Natural killer cell (primary cell): Measurements from ENCODE around the gene GSPT1. TPM values are rescaled to one million over a fixed set of nuclear protein-coding genes. Genes with fewer than 3 reads are reported as not detected.

ENCODE experiments used
- ATAC-seq, 3 donors: fragments of 150-1000 bp in 2 of 3; fragments of 200-7000 bp in 1 of 3; cut with Tn5 transposase; 1 replicate in 1 of 3; 2 replicates in 2 of 3; pipeline ENCODE4 v1.10.0; 2021; ENCODE audit warnings: mild to moderate bottlenecking in 2 of 3, moderate library complexity in 2 of 3
- DNase-seq, 2 donors: peaks; one replicate each; pipeline versions ENCODE4 v3.0.0 to v3.0.0-alpha.2; 2013 to 2021; ENCODE audit warnings: mixed read lengths in 1 of 2
- H3K27ac ChIP-seq: one replicate; pipeline ENCODE4 v1.5.1; 2013; ENCODE audit warnings: mild to moderate bottlenecking, low read length
- H3K27me3 ChIP-seq: one replicate; pipeline ENCODE4 v1.6.1; 2013; ENCODE audit warnings: low read length; ENCODE audit not compliant: control insufficient read depth, insufficient read depth
- H3K36me3 ChIP-seq: one replicate; pipeline ENCODE4 v1.6.1; 2013; ENCODE audit warnings: low read length; ENCODE audit not compliant: control insufficient read depth, insufficient read depth
- H3K4me1 ChIP-seq: one replicate; pipeline ENCODE4 v1.6.1; 2013; ENCODE audit warnings: low read length; ENCODE audit not compliant: control insufficient read depth, insufficient read depth
- H3K4me3 ChIP-seq: one replicate; pipeline ENCODE4 v1.5.1; 2013; ENCODE audit warnings: low read length
- H3K9me3 ChIP-seq: one replicate; pipeline ENCODE4 v1.6.1; 2013; ENCODE audit warnings: low read length; ENCODE audit not compliant: control insufficient read depth, insufficient read depth
- H3K27ac Mint-ChIP-seq, 2 donors: one replicate each; pipeline ENCODE4 v1.8.0; 2022; ENCODE audit warnings: mild to moderate bottlenecking in 2 of 2, mixed read lengths in 2 of 2, moderate library complexity in 1 of 2
- H3K27me3 Mint-ChIP-seq, 2 donors: one replicate each; pipeline ENCODE4 v1.8.0; 2022; ENCODE audit warnings: low read depth in 2 of 2, mixed read lengths in 2 of 2
- H3K36me3 Mint-ChIP-seq: one replicate; pipeline ENCODE4 v1.8.0; 2022; ENCODE audit warnings: mixed read lengths
- H3K4me1 Mint-ChIP-seq, 2 donors: one replicate each; pipeline ENCODE4 v1.8.0; 2022; ENCODE audit warnings: mixed read lengths in 2 of 2
- H3K4me3 Mint-ChIP-seq: one replicate; pipeline ENCODE4 v1.8.0; 2022; ENCODE audit warnings: mild to moderate bottlenecking, moderate library complexity, mixed read lengths
- H3K9me3 Mint-ChIP-seq, 2 donors: one replicate each; pipeline ENCODE4 v1.8.0; 2022; ENCODE audit warnings: mixed read lengths in 2 of 2
- CTCF ChIP-seq: fragments of 200-600 bp; IDR thresholded peaks from one replicate; pipeline ENCODE4 v1.8.0; 2022; ENCODE audit warnings: antibody characterized with exemption
- WGBS: methylation state at CpG from one replicate; pipeline ENCODE4 v1.1.7; 2013; ENCODE audit warnings: missing lambda C conversion rate; ENCODE audit not compliant: insufficient coverage; 5-methylcytosine and 5-hydroxymethylcytosine counted together
- intact Hi-C: fragments of 100-400 bp; cut with micrococcal nuclease; formaldehyde crosslinking; loops from one replicate; pipeline ENCODE4 v1.14.2; 2022
- total RNA-seq, 4 donors: library from RNA; stranded (reverse); fragments of 120-200 nt in 1 of 4; gene quantifications; one replicate each; pipeline versions ENCODE4 v1.2.3 to v1.2.4, GENCODE V29; 2013 to 2022

GSPT1 gene
- total RNA-seq, 3 donors from 2014 or later (not counting 1 experiment from before 2014, with no cell fraction given), result 51.4 to 77.8 (median 60.8) TPM

- peak overlapping the region; percentile 62 for H3K4me3 ChIP-seq
- Mint-ChIP-seq H3K27ac (peak overlapping the region; percentile 78 to 90), H3K27me3 (peaks cover 0 to 3% of the 10 kb centered on the region in 2 donors), H3K36me3 (no peaks in the 10 kb centered on the region), H3K4me3 (peak overlapping the region; percentile 87), H3K9me3 (no peaks in the 10 kb centered on the region), H3K4me1 (peaks cover 33 to 51% of the 10 kb centered on the region in 2 donors)
- WGBS, result under 1% methylated on average over 30 of the region's 30 CpGs
- peak overlapping the region; percentile 41 for H3K27ac ChIP-seq
- H3K27me3 ChIP-seq, result no peaks in the 10 kb centered on the region
- no peaks in the 10 kb centered on the region for H3K36me3 ChIP-seq
- peak in 1 of 2 donors; percentile 74 for DNase-seq
- H3K4me1 ChIP-seq, result peaks cover 12% of the 10 kb centered on the region
- no peak for ATAC-seq
- no peak for TF ChIP-seq CTCF
- intact Hi-C loops, result loop anchor here (2.0 to 10.0 kb wide), 3 partner anchors 60 to 130 kb away; partner anchors contain the start of genes RSL1D1 and SNX29
- H3K9me3 ChIP-seq, result no peaks in the 10 kb centered on the region
Measured at GRCh38 chr16:11914210-11915113, 1.3 kb downstream of the GSPT1 start.

DNA sequence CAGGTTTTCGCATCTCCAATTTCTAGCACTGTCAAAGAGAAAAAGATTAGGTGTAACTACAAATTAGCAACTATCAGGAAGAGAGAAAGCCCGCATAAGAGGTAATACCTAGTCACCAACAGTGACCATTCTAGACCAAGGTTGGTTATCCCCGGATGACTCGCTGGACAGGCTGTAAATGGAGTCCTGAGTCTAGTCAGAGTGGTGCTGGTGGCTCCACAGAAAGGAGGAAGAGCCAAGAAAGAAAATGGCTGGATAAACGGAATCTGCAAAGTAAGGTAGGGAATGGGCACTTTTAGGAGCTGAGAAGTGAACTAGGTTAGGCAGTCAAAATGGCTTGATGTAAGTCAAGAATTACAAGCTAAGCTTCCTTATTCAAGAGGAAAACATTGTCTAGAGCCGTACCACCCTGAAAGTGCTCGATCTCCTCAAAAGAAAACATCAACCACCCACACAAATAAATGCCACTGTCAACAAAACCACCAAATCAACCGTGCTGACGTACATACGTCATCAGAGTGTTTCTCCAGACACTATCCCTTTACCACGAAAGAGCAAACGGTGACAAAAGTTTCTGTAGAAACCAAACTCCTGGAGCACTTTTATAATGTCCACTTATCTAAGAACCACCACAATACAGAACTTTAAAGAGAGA is 2.2 kb downstream of the GSPT1 start:
- Histone ChIP-seq H3K4me1 (peaks cover 12% of the 10 kb centered on the region), H3K4me3 (peak overlapping the region; percentile 62), H3K27ac (peak overlapping the region; percentile 41), H3K27me3 (no peaks in the 10 kb centered on the region), H3K36me3 (no peaks in the 10 kb centered on the region), H3K9me3 (no peaks in the 10 kb centered on the region)
- ATAC-seq (no peak), DNase-seq (peak in 1 of 2 donors; percentile 85)
- WGBS, result 32% methylated on average over 10 of the region's 12 CpGs
- Mint-ChIP-seq H3K27ac (peak overlapping the region; percentile 78 to 90), H3K4me1 (peaks cover 33 to 51% of the 10 kb centered on the region in 2 donors), H3K4me3 (peak overlapping the region; percentile 87), H3K9me3 (no peaks in the 10 kb centered on the region), H3K27me3 (peaks cover 0 to 2% of the 10 kb centered on the region in 2 donors), H3K36me3 (no peaks in the 10 kb centered on the region)
- no peak for TF ChIP-seq CTCF
- intact Hi-C loops, result loop anchor here (2.0 to 10.0 kb wide), 3 partner anchors 61 to 129 kb away; partner anchors contain the start of genes RSL1D1 and SNX29

DNA sequence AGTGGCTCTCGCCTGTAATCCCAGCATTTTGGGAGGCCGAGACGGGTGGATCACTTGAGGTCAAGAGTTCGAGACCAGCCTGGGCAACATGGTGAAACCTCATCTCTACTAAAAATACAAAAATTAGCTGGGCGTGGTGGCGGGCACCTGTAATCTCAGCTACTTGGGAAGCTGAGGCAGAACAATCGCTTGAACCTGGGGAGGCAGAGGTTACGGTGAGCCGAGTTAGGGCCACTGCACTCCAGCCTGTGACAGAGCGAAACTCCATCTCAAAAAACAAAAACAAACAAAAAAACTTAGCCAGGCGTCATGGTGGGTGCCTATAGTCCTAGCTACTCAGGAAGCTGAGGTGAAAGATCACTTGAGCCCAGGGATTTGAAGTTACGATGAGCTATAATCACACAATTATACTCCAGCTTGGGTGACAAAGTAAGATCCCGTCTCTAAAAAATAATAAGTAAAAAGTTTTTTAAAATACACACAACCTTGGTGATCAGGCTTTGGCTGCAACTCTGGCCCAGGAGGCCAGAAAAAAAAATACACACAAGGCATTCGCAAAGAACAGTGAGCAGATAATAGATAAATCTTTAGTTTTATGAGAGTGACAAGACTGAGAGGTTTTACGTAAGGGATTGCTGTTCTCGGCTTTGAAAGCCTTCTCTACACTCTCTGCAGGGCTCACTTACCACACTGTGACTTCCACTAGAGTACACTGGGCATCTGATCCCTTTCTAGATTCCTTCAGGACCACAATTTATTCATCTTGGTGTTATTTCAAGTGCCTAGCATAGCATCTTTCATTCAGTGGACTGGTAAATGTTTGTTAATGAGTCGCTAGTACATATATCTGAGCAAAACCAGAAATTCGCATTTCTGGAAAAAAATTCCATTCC is 5.9 kb downstream of the GSPT1 start:
- Histone ChIP-seq H3K27me3 (no peaks in the 10 kb centered on the region), H3K4me1 (peaks cover 7% of the 10 kb centered on the region), H3K36me3 (peaks cover 4% of the 10 kb centered on the region), H3K9me3 (no peaks in the 10 kb centered on the region), H3K4me3 (no peak overlapping the region), H3K27ac (no peak overlapping the region)
- no peak for ATAC-seq
- no peak for TF ChIP-seq CTCF
- H3K27ac Mint-ChIP-seq, result no peak overlapping the region
- H3K36me3 Mint-ChIP-seq, result no peaks in the 10 kb centered on the region
- H3K4me1 Mint-ChIP-seq, result peaks cover 33 to 52% of the 10 kb centered on the region in 2 donors
- DNase-seq, result no peak
- intact Hi-C loops, result loop anchor here (10.0 kb wide), 2 partner anchors 65 to 125 kb away; partner anchors contain the start of gene SNX29
- no peak overlapping the region for H3K4me3 Mint-ChIP-seq
- 89% methylated on average over 16 of the region's 18 CpGs for WGBS
- H3K27me3 Mint-ChIP-seq, result no peaks in the 10 kb centered on the region
- no peaks in the 10 kb centered on the region for H3K9me3 Mint-ChIP-seq
